H1 (cell line): ENCODE data around the gene TNFAIP8. TPM values are rescaled to one million over a fixed set of nuclear protein-coding genes. Genes with fewer than 3 reads are reported as not detected.

Source experiments
- EGR1 ChIP-seq: IDR thresholded peaks from 2 replicates; pipeline ENCODE4 v1.6.1; 2011; ENCODE audit warnings: low read depth, low read length, borderline replicate concordance
- EP300 ChIP-seq, 2 experiments: IDR thresholded peaks; 1 replicate in 1 of 2; 2 replicates in 1 of 2; pipeline ENCODE4 v1.6.1; 2011 to 2012; ENCODE audit warnings: low read depth in 2 of 2, low read length in 2 of 2, mild to moderate bottlenecking in 2 of 2, borderline replicate concordance in 1 of 2, inconsistent platforms in 1 of 2, moderate library complexity in 1 of 2
- KDM4A ChIP-seq: IDR thresholded peaks from one replicate; pipeline ENCODE4 v1.7.1; 2012; ENCODE audit warnings: low read depth, mild to moderate bottlenecking, moderate library complexity, low read length, inconsistent platforms; ENCODE audit not compliant: severe bottlenecking
- ZNF274 ChIP-seq: IDR thresholded peaks from 2 replicates; pipeline ENCODE4 v1.7.0; 2012; ENCODE audit warnings: low read length, borderline replicate concordance; ENCODE audit errors: extremely low read depth
- polyA plus RNA-seq, 7 experiments: library from polyadenylated mRNA; depleted of rRNA in 3 of 7; stranded (reverse) in 5 of 7; unstranded in 2 of 7; fragments of >200 nt in 5 of 7; fragments of 200-250 nt in 2 of 7; gene quantifications; 1 replicate in 5 of 7; 2 replicates in 1 of 7; 4 replicates in 1 of 7; pipeline versions ENCODE4 v1.2.1 to v1.2.3, GENCODE V29; 2011 to 2013; ENCODE audit warnings: missing spikeins in 2 of 7, mixed read lengths in 2 of 7
- total RNA-seq: library from RNA; stranded (reverse); fragmentation: NEBNext Ultra II Directional; extraction: Animal tissue kit (Norgen Biotek cat#: 25700); gene quantifications from 2 replicates; pipeline ENCODE4 v1.2.1, GENCODE V29; 2021

The TNFAIP8 gene
- total and polyA plus RNA-seq, 2 of the 8 experiments (the other 6 are each of a cell fraction or from before 2014, with no cell fraction given) = 12.4 to 19.3 TPM

DNA sequence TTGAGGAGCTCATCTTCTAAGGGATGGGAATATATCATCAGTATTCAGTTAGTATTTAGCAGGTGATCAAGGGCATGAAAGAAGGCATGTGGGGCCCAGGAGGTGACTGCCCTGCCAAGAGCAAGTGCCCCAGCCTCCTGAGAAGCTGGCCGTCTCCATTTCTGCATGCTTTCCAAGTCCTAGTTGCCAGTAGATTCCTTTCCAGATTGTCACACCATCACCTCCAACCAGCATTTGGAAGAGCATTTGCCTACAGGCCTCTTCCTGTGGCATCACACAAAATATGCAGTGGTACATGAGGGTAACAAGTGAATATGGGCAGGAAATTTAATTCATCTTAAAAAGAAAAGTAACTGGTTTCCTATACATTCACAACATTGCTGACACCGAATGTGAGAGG is 7.5 kb downstream of the TNFAIP8 start (continued):
- TF ChIP-seq EP300 (IDR thresholded peaks at IDR 0.05; ENCODE audit: borderline replicate concordance in 1 of 2, low read depth in 2 of 2, low read length in 2 of 2) = no peak
- no peak for TF ChIP-seq EGR1
- no peak for TF ChIP-seq ZNF274
- TF ChIP-seq KDM4A = no peak
- TF ChIP-seq, all 59 proteins: peak for 0
